Testis (tissue), 2 donors: ENCODE measurements around the gene NCSTN.

Experiments
- POLR2A ChIP-seq: fragments of 450-650 bp; IDR thresholded peaks from one replicate; pipeline ENCODE4 v1.6.1; 2017; ENCODE audit warnings: antibody characterized with exemption, mild to moderate bottlenecking, moderate library complexity
- TF ChIP-seq, protein P1 (sequence below), 3 experiments: fragments of 450-650 bp in 2 of 3; fragments of 200-600 bp in 1 of 3; sonication (generic) in 1 of 3; IDR thresholded peaks; one replicate each; pipeline ENCODE4 v1.5.1; 2016 to 2019; ENCODE audit warnings: antibody characterized with exemption in 3 of 3, mild to moderate bottlenecking in 2 of 3, moderate library complexity in 1 of 3

DNA sequence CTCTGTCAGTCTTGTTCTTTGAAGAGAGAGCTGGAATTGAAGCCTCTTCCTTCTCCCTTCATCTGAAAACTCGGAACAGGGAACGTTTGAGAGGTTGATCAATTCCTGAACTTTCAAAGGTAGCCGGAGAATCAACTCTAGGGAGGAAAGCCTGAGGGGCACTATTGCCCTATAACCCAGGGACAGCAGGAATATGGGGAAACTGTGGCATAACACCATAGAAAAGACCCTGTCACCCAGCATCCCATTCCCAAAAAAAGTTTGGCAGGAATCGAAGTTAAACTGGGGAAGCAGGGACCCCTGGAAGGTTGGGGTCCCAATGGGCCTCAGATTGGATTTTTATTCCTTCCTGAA lies 18.6 kb downstream of the NCSTN start:
- no peak for TF ChIP-seq POLR2A
- TF ChIP-seq, protein P1, sequence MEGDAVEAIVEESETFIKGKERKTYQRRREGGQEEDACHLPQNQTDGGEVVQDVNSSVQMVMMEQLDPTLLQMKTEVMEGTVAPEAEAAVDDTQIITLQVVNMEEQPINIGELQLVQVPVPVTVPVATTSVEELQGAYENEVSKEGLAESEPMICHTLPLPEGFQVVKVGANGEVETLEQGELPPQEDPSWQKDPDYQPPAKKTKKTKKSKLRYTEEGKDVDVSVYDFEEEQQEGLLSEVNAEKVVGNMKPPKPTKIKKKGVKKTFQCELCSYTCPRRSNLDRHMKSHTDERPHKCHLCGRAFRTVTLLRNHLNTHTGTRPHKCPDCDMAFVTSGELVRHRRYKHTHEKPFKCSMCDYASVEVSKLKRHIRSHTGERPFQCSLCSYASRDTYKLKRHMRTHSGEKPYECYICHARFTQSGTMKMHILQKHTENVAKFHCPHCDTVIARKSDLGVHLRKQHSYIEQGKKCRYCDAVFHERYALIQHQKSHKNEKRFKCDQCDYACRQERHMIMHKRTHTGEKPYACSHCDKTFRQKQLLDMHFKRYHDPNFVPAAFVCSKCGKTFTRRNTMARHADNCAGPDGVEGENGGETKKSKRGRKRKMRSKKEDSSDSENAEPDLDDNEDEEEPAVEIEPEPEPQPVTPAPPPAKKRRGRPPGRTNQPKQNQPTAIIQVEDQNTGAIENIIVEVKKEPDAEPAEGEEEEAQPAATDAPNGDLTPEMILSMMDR (IDR thresholded peaks at IDR 0.05) = no peak
